Mesangial cell (primary cell): Measurements from ENCODE around the gene PDP2. TPM values are rescaled to one million over a fixed set of nuclear protein-coding genes. Genes with fewer than 3 reads are reported as not detected.

Experiments
- total RNA-seq: library from RNA; depleted of rRNA; stranded (reverse); fragments of >200 nt; gene quantifications from 2 replicates; pipeline ENCODE4 v1.2.3, GENCODE V29; 2015

PDP2 gene, protein sequence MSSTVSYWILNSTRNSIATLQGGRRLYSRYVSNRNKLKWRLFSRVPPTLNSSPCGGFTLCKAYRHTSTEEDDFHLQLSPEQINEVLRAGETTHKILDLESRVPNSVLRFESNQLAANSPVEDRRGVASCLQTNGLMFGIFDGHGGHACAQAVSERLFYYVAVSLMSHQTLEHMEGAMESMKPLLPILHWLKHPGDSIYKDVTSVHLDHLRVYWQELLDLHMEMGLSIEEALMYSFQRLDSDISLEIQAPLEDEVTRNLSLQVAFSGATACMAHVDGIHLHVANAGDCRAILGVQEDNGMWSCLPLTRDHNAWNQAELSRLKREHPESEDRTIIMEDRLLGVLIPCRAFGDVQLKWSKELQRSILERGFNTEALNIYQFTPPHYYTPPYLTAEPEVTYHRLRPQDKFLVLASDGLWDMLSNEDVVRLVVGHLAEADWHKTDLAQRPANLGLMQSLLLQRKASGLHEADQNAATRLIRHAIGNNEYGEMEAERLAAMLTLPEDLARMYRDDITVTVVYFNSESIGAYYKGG
- 10.9 and 16.3 TPM in 2 replicates for total RNA-seq

DNA sequence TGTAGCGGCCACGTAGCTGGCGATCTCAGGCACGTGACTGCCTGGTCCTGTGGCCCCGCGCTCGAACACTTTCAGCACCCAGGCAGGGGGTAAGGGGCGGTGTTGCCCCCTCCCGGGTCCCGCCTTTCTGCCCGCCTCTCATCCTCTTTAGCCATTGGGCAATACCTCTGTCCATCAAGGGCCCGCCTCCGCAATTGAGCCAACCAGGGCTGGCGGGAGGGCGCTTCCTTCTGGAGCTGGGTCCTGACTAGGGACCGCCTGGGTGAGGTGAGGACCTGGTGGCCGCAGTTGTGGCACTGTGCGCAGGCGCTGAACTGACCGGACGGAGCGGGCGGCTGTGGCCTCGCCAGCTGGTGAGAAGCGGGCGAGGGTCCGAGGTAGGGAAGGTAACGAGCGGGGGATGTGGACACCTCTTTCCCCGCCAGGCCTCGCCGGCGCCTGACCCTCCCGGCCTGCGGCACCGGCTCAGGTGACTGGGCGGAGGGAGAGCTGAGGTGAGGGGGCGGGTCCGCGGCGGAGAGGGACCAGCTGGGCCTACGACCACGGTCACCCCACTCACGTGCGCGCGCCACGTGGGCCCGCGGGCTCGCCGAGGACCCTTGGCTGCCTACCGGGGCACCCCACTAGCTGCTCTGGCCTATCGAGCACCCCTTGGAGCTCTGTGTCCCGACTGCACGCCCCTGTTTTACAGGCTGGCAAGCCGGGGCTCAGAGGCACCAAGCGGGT, at the start of gene PDP2:
Gene PDP2, plus strand, starts transcription at position 228 of the 726 bp plus-strand sequence. CDS start 3,770 bp downstream, outside the sequence.

DNA sequence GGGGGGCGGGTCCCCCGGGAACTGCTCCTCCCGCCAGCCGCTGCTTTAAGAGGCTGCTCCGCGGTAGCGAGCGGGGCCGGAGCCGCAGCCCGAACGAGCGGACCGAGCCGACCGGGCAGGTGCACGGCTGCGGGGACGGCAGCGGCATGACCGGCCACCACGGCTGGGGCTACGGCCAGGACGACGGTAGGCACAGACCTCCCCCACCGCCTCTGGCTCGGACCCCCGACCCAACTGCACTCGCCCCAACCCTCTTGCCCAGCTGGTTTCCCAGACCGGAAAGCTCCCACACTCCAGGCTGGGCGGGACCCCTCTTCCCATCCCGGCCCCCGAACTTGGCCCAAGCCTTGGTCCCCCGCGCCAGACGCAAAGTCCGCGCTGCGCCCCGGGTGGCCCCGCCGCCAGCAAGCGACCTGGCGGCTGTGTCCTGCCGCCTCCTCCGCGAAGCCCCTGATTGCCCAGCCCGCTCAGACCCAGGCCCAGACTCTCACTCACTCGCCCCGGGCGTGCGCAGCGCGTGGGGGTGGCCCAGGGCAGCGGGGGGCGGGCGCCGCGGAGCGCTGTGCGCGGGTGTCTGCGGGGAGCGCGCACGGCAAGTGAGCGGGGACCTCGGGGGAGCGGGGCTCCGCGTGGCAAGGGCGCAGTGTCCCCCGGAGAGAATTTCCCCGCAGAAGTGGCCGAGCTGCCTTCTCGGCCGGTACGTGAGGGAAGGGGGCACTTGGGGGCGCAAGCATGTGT, 35.8 kb upstream of the PDP2 start, which contains the start of gene CA7:
Gene CA7, plus strand, starts transcription at position 73 of the 738 bp plus-strand sequence. Its CDS starts 74 bp downstream, at position 147.

DNA sequence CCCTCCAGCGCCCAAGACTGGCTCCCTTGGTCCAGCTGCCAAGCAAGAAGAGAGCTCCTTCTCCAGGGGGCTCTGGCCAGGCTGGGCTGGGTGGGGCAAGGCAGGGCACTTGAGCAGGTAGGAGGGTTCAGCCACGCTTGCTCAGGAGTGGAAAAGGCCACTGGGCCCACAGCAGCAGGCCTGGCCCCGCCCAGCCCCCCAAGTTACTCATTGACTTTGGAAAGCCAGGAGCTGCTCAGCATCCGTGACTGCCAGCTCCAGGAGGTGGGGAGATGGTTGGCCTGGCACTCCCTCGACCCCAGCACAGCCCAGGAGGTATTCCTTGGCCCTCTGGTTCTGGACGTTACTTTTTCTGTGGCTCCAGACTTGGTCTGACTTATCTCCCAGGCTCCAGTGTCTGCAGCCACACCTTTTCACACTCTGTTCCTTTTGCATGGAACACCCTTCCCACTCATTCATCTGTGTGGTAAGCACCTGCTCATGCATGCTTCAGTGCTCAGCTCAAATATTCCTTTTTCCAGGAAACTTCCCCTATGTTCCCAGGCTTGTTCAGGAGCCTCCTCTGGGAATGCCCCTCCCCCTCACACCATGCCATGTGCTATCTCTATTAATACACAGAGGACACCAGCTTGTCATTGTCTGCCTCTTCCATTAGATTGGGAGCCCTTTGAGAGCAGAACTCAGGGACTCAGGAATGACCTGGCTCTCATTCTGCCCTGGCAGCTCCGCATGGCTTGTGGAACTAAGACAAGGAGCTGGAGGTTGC, 38.7 kb downstream of the PDP2 start, which contains the start of gene CDH16:
Gene CDH16, minus strand, starts transcription at position 83 of the 766 bp plus-strand sequence. CDS start 820 bp downstream, outside the sequence.

DNA sequence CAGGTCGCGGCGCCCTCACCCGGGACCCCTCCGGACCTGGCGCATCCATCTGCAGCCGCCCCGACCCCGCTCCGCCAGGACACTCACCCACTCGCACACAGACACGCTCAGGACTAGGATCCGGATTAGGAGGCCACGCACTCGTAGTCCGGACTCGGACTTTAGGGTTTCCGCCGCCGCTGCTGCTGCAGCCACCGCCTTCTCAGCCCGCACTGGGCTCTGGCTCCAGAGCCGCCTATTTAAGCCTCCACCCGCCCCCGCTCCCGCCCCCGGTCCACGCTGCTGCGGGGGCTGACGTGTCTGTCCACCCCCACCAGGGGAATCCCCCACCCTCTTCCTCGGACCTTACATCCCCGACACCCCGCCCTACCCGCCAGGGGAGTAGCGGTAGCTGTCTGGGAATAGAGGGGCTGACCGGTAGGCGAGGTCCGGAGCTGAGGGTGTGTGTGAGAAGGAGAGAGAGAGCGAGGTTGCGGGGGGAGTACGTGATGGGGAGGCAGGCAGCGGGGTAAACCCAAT, 45.1 kb downstream of the PDP2 start, which contains the start of gene RRAD:
Gene RRAD, minus strand, starts transcription at position 214 of the 519 bp plus-strand sequence. CDS start 356 bp downstream, outside the sequence.

DNA sequence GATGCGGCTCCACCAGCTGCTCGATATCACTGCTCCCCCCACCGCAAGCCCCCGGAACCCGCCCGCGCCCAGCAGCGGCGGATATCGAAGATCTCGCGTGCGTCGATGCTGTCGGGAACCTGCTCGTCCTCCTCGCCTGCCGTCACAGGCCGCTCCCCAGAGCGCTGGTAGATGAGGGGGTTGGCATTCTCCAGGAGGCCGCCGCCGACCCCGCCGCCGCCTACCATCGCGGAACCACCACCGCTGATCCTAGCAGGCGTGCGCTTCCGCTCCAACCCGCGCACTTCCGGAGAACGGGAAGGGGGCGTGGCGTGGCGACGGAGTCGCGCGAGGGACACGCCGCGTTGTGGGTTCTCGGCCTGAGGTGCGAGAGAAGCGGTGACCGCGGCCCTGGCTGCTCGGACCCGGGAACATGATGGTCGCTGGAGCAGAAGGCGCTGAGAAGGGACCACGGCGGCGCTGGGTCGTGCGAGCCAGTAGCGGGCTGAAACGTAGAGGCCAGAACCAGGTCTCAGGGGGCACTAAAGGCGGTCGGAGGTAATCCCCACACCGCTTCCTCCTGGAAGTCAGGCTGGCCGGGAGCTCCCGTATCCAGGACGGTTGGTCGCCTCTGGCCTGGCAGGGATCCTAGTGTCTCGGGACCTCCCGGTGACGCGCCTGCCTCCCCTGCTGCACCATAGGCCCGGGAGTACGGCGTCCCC, 54.0 kb downstream of the PDP2 start, which contains the start of gene CIAO2B:
Gene CIAO2B, minus strand, starts transcription at position 265 of the 701 bp plus-strand sequence. Its CDS starts 38 bp downstream, at position 227.

DNA sequence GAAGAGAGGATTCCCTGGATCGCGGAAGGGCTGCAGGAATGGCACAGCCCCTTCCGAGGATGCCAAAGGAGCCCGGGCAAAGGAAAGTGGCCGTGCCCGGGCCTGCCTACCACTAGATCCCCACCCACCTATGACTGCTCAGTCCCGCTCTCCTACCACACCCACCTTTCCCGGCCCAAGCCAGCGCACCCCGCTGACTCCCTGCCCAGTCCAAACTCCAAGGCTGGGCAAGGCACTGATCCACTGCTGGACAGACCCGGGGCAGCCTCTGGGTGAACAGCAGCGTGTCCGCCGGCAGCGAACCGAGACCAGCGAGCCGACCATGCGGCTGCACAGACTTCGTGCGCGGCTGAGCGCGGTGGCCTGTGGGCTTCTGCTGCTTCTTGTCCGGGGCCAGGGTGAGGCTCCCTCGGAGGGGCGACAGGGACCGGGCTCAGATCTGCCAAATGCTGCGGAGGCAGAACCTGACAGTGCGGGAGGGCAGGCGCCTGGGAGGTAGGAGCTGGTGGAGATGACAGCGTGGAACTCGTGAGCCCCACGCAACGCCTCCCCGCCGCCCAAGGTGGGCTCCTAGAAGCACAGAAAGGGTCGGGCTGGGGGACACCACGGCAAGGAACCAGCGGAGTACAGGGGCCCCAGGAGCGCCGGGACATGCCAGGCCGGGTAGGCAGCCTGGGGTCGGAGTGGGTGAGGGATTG, 55.1 kb downstream of the PDP2 start, which contains the start of gene CES2:
Gene CES2, plus strand, starts transcription at position 203 of the 698 bp plus-strand sequence. Its CDS starts 120 bp downstream, at position 323.

Other genes starting within 250 kb of the PDP2 start
- 17.3 and 46.8 TPM in 2 replicates for gene CMTM4, start 183.8 kb upstream of the PDP2 start, total RNA-seq
- gene DYNC1LI2, start 128.9 kb upstream of the PDP2 start, total RNA-seq, result 53.8 and 54.1 TPM in 2 replicates
- gene TERB1, start 78.9 kb upstream of the PDP2 start, total RNA-seq, result not detected in 2 replicates
- gene NAE1, start 49.5 kb upstream of the PDP2 start, total RNA-seq, result 20.4 and 58.3 TPM in 2 replicates
- gene CA7, start 36.1 kb upstream of the PDP2 start, total RNA-seq, result not detected in 2 replicates
- gene CDH16, start 38.4 kb downstream of the PDP2 start, total RNA-seq, result 0.49 and 71.2 TPM in 2 replicates
- gene RRAD, start 45.0 kb downstream of the PDP2 start, total RNA-seq, result 23.1 and 59.2 TPM in 2 replicates
- 136 and 158 TPM in 2 replicates for gene CIAO2B, start 53.9 kb downstream of the PDP2 start, total RNA-seq
- 17.1 and 54.3 TPM in 2 replicates for gene CES2, start 55.0 kb downstream of the PDP2 start, total RNA-seq
- gene CES3, start 80.8 kb downstream of the PDP2 start, total RNA-seq, result under 0.01 and 0.38 TPM in 2 replicates
- 0.98 and 2.4 TPM in 2 replicates for gene CES4A, start 108.1 kb downstream of the PDP2 start, total RNA-seq
- gene CBFB, start 148.6 kb downstream of the PDP2 start, total RNA-seq, result 27.5 and 70.4 TPM in 2 replicates
- 12.4 and 17.3 TPM in 2 replicates for gene PHAF1, start 229.4 kb downstream of the PDP2 start, total RNA-seq